HS-27A (cell line): ENCODE data around the gene WSB1.

Experiments
- DNase-seq: peaks from one replicate; pipeline ENCODE4 v3.0.0-alpha.2; 2012; ENCODE audit warnings: low read depth, missing footprints

Gene WSB1

DNA sequence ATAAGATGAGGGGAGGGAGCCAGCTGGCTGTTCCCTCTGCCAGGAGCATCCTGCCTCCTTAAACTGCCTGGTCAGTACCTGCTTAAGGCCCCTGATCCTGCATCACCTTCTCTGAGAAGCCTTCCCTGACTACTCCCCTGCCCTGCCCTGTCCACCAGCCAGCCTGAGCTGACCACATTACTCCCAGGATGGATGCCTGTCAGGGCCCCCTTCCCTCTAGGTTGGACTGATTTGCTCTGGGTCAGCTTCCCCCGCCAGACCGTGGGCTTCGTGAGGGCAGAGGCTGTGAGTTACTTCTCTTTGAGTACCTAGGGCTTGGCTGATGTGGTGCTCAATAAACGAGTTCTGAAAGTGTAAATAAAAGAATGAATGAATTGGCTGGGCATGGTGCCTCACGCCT is 63.3 kb downstream of the WSB1 start:
- DNase-seq = no peak

DNA sequence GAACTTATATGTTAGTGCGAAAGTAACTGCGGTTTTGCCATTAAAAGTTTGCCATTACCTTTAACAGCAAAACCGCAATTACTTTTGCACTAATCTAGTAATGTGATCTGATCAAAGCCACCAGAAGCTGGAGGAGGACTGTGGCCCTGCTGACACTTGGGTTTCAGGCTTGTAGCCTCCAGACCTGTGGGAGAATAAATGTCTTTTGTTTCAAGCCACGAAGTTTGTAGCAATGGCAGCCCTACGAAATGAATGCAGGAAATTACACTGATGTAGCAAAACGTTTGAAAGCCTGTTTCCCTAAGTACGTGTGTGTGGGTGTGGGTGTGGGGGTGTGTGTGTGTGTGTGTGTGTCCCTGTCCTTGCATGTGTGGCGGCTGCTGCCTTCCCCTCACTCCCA is 66.6 kb downstream of the WSB1 start:
- DNase-seq = no peak

DNA sequence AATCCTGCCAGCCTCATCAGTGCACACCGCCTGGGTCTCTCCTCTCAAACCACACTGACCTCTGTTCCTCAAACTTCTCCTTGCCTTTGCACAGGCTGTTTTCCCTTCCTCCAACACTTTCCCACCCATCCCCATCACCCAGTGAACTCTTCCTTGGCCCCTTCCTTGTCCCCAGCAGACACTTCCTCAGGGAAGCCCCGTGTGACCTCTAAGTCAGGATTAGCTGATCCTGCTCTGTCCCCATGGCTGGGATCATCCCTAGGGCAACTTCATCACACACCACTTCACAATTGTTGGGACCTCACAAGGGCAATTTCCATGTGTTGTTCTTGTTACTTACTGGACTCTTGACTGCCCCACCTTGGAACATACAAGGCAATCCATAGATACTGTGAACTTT is 67.8 kb downstream of the WSB1 start:
- no peak for DNase-seq

DNA sequence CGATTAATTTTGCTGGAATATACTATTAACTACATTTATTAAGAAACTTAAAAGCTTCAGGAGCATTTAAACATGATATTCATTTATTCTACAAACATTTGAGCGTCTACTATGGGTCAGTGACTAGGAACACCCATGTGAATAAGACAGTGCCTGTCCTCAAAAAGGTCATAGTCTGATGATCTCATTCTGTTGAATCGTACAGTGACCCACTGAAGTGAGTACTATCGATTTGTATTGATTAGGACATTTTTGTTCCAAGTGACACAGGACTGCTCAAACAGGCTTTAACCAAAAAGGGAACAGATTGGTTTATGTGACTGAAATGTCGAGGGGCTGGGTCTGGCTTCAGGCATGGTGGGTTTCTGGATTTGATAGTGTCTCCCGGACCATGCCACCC is 68.6 kb downstream of the WSB1 start:
- DNase-seq = no peak

GRCh38 chr17:27362909-27363308 is 69.0 kb downstream of the WSB1 start:
- DNase-seq = no peak

DNA sequence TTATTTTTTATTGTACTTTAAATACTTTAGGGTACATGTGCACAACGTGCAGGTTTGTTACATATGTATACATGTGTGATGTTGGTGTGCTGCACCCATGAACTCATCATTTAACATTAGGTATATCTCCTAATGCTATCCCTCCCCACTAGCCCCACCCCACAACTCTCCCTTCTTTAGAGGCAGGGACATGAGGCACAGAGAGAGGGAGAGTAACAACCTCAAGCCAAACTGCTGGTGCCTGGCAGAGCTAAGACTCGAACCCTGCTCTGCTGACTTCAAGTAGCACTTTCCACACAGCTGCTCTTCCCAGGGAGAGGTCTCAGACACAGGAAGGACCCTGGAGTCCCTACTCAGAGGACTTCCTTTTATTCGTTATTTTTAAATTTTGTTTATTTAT is 69.4 kb downstream of the WSB1 start:
- no peak for DNase-seq
